ENCODE results near the gene WDR4.
"Not testable (repeated sequence)": the region's sequence is repeated elsewhere in the genome, so short reads cannot be mapped to it uniquely, and the experiment has no call there.

Gene WDR4

GRCh38 chr21:42852925-42853570 lies 26.3 kb downstream of the WDR4 start:
- no peak for DNase-seq (ENCODE audit: low spot score)

- no peak for DNase-seq (ENCODE audit: low spot score)
Observed at GRCh38 chr21:42851812-42852665, 27.3 kb downstream of the WDR4 start.

GRCh38 chr21:42850866-42851391 lies 28.4 kb downstream of the WDR4 start:
- DNase-seq (ENCODE audit: low spot score), result no peak

DNA sequence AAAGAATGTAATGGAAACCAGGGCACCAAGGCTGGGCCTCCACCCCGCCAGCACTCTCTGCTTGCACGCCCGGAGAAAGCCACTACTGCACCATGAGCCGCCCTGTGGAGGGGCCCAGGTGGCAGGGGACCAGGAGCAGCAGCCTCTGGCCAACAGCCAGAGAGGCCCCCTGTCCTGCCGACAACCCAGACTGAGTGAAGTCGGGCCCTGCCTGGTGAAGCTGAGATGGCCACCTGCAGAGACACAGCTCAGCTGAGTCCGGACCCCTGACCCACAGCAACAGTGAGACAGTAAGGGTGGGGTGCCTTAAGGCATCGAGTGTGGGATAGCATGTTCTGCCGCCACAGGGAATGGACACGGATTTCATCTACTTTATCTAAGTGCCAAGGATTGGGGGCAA lies 28.9 kb downstream of the WDR4 start:
- DNase-seq (ENCODE audit: low spot score), result no peak

DNA sequence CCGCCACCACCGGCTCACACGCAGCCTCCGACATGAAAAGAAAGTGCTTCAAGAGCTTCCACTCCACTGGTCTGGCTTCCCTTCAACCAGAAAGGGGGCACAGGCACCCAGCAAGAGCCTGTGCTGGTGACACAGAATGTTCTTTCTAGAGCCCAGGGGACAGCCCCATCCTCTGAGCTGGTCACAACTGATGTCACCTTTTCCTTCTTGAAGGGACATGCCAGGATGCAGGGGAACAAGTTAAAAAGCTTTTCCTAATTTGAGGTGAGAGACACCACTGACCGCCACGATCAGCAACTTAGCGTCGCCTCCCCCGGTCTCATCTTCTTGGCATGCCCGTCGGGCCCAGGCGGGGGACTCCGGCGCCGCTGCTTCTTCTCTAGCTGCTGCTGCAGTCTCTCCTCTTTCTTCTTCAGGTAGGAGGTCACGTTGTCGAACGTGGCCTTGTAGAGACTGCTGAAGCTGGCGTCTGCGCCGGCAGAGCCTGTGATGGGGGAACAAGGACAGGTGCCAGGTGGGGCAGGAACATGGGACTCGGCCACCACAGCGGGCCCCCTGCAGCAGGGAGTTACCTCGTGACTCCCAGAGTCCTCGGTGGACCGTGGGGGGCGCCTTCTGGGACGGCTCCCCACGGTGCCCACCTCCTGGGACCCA lies 29.5 kb downstream of the WDR4 start:
- DNase-seq (ENCODE audit: low spot score), result no peak

DNA sequence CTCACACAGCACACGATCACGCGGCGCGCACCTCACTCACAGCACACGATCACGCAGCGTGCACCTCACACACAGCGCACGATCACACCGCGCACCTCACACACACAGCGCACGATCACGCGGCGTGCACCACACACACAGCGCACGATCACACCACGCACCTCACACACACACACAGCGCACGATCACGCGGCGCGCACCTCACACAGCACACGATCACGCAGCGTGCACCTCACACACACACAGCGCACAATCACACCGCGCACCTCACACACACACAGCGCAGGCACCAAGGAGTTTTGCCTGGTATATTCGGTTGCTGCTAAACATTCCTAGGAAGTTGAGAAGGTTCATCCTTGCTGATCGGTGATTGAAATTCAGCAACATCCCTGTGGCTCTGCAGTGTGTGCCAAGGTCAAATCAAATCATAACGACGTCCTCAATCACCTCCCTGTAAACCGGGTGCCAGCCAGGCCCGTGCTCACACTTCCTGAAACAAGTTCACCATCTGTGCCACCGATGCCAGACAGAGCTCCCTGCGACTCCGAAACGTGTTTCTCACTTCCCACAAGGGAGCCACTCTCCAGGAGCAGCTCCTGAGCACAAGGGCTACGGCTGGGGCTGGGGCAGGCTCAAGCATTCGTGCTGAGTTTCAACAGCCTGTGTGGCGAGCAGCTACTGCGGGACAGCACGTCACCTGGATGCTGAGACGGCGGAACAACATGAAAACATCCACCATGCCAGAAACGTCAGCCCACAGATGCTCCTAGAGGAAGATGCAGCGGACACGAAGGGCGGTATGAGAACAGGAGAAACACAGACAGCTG lies 30.2 kb downstream of the WDR4 start:
- no peak for DNase-seq (ENCODE audit: low spot score)

DNA sequence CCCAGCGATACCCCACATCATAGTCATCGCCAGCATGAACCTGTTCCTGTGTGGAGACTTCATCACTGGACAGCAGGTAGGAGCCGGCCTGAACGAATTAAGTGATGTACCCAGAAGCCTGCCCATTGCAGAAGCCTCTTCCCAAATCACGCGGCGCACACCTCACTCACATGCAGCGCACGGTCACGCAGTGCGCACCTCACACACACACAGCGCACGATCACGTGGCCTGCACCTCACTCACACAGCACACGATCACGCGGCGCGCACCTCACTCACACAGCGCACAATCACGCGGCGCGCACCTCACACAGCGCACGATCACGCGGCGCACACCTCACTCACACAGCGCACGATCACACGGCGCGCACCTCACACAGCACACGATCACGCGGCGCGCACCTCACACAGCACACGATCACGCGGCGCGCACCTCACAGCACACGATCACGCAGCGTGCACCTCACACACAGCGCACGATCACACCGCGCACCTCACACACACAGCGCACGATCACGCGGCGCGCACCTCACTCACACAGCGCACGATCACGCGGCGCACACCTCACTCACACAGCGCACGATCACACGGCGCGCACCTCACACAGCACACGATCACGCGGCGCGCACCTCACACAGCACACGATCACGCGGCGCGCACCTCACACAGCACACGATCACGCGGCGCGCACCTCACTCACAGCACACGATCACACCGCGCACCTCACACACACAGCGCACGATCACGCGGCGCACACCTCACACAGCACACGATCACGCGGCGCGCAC lies 31.0 kb downstream of the WDR4 start:
- not testable (repeated sequence) for DNase-seq (ENCODE audit: low spot score)

- DNase-seq (ENCODE audit: low spot score), result no peak
Observed at GRCh38 chr21:42847726-42848125, 31.6 kb downstream of the WDR4 start.

- DNase-seq (ENCODE audit: low spot score), result no peak
Observed at GRCh38 chr21:42847051-42847707, 32.2 kb downstream of the WDR4 start.

- DNase-seq (ENCODE audit: low spot score), result no peak
Observed at GRCh38 chr21:42846221-42846620, 33.1 kb downstream of the WDR4 start.

- peak; percentile 63 for DNase-seq (ENCODE audit: low spot score)
Observed at GRCh38 chr21:42845296-42845965, 33.9 kb downstream of the WDR4 start.

GRCh38 chr21:42844411-42845113 lies 34.8 kb downstream of the WDR4 start:
- peak; percentile 43 for DNase-seq (ENCODE audit: low spot score)

DNA sequence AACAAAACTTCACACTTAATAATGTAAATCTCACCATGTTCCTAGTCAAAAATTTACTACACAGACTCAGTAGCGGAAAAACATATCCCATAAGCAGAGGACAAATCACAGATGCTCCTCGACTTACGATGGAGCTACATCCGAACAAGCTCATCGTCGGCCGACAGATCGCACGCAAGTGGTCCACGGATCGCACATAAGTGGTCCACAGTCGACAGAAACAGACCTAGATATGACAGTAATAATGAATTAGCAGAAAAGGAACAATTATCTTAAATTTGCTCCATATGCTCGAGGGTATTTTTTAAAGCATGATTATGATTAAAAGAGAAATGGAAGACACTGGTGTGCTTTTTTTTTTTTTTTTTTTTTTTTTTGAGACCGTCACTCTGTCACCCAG lies 36.3 kb downstream of the WDR4 start:
- DNase-seq (ENCODE audit: low spot score), result no peak

DNA sequence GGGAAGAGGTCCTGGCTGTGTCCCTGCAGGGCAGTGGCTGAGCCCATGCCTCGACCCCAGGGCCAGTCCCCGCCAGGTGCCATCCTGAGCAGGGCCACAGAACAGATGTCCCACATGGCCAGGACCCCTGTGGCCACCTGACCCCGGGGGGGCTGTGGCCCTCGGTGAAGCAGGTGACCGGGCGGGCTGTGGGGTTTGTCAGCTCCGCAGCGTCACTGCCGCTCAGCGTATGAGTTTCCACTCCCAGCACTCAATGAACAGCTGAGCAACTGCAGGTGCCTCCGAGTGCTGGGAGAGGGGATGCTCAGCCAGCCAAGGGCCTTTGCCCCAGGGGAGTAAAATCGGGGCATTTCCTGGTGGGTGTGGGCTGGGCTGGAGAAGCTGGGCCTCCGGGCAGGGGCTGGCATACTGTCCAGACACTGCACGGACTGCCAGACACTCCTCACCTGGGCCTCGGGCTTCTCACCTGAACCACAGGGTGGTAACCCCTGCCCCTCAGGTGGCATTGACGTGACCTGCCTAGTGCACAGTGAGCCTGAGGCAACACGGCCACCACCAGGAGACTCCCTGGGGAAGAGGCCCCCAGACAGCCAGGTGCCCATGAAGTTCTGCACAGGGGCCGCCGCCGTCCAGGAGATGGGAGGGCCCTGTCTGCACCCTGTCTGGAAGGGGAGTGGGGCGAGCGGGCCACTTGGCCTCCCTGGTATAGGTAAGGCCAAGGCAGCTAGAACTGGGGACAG lies 37.3 kb downstream of the WDR4 start:
- DNase-seq (ENCODE audit: low spot score), result not testable (repeated sequence)

DNA sequence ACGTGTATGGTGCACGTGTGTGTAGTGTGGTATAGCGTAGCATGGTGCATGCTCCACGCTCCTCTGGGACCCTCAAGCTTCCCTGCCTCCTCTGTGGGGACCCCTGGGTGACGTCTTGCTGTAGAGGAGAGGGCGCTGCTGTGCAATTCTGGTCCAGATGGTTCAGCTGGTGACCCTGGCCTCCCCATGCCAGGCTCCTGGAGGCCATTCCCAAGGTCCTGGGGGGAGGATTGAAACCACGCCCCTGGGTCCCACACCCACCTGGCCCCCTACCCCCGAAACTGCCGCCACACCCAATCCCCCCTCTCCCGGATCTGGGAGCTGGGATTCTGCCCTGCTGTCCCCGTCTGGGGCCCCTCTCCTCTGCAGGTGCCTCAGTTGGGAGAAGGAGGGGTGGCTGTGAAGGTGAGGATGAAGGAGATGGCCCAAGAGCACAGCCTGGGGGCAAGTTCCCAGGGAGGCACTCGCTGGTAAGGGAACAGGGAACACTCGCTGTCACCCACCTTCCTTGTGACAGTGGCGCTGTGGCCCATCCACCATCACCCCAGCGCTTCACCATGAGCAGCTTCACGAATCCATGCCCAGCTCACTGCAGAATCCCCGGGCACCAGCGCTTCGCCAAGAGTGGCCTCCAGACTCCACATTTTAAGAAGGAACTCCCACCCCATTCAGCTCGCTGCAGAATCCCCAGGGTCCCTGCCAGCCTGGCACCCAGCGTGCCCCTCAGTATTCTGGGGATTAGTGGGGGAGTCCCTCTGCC lies 38.0 kb downstream of the WDR4 start:
- DNase-seq (ENCODE audit: low spot score), result no peak

- no peak for DNase-seq (ENCODE audit: low spot score)
Observed at GRCh38 chr21:42840411-42841155, 38.8 kb downstream of the WDR4 start.

Measured in globus pallidus (tissue), 1 donor.